PC-3 (cell line): ENCODE data around the gene FIP1L1.

Experiments used
- CTCF ChIP-seq: fragments of 300-600 bp; sonication (generic); conservative IDR thresholded peaks from 2 replicates; pipeline ENCODE4 v1.5.1; 2017; ENCODE audit warnings: antibody characterized with exemption, low read depth, mild to moderate bottlenecking, low read length
- EZH2phosphoT487 ChIP-seq: fragments of 300-600 bp; sonication (generic); IDR thresholded peaks from 2 replicates; pipeline ENCODE4 v1.6.1; 2018; ENCODE audit warnings: mild to moderate bottlenecking, antibody characterized with exemption, low read length, borderline replicate concordance

- TF ChIP-seq CTCF (no peak), EZH2phosphoT487 (no peak)
These were observed 21.4 kb upstream of the FIP1L1 start for GRCh38 chr4:53355930-53356521.
